Stimulated activated CD4-positive, alpha-beta T cell treated with anti-CD3 and anti-CD28 coated beads, Interleukin-12 subunit alpha, Interleukin-12 subunit beta, amount 100 ng/mL, for 4 hours (primary cell): ENCODE measurements around the gene KLK14.

ENCODE experiments used
- DNase-seq: peaks from one replicate; pipeline ENCODE4 v3.0.0-alpha.2; 2020

Gene KLK14, protein sequence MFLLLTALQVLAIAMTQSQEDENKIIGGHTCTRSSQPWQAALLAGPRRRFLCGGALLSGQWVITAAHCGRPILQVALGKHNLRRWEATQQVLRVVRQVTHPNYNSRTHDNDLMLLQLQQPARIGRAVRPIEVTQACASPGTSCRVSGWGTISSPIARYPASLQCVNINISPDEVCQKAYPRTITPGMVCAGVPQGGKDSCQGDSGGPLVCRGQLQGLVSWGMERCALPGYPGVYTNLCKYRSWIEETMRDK

DNA sequence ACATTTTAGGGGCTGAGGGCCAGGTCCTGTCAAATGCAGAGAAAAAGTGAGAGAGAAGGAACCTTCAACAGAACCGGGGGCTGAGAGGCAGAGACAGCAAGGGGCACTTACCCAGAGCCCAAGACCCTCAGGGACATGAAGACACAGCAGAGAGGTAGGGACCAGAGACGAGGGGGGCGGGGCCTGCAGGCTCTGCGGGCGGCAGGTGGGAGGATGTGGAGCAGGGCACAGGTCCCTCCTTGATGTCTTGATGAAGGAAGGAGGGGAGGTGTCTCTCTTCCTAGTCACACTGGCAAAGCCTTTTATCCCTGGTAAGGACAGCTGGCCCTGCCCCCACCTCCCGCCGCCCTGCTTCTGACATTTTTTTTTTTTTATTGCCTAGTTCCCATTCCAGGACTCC is at the start of gene KLK14:
Gene KLK14 (minus strand): TSS at position 277 of the 400 bp plus-strand sequence. CDS start 273 bp downstream, at position 4.
- DNase-seq, result no peak

DNA sequence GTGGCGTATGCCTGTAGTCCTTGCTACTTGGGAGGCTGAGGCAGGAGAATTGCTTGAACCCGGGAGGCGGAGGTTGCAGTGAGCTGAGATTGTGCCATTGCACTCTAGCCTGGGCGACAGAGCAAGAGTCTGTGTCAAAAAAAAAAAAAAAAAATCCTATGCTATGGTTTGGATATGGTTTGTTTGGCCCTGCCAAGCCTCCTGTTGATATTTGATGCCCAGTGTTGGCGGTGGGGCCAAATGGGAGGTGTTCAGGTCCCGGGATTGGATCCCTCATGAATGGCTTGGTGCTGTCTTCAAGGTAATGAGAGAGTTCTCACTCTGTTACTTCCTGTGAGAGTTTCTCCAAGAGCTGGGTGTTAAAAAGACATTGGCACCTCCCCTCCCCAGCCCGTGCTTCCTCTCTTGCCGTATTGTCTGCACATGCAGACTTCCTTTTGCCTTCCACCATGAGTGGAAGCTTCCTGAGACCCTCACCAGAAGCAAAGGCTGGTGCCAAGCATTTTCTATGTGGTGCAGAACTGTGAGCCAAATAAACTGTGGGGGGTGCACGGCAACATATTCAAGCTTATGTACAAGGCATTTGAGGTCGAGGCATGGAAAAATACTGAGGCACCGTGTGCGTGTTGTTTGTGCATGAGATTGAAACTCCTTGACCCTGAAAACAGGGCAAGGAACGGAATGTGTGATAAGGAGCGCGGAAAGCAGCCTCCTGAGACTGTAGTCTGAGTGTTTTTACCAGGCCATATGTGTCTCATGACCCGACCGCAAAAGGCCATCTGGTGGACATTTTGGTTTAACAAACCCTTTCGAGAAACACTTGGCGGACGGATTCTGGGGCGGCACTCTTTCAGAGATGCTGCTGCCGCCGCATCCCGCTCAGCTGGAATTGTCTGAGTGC is 49.3 kb upstream of the KLK14 start:
- no peak for DNase-seq

- DNase-seq, result no peak
Measured at GRCh38 chr19:51129716-51130115, 47.0 kb upstream of the KLK14 start.

DNA sequence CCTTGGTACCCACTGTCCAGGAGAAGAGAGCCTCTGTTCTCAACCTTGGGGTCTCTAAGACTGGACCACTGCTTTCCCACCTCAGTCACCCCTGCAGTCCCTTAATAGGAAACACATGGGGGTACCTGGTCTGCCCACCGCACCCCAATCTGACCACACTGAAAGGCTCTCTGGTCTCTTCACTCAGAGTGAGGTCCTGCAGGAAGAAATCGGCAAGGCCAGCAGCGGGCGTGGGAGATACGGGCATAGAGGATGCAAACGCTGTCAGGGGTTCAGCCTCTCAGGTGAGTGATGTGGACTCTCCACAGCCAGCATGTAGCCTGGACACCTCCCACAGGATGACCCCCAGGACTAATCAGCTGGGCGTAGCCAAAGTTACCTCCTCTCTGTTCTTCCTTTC is 45.5 kb upstream of the KLK14 start:
- DNase-seq, result no peak

DNA sequence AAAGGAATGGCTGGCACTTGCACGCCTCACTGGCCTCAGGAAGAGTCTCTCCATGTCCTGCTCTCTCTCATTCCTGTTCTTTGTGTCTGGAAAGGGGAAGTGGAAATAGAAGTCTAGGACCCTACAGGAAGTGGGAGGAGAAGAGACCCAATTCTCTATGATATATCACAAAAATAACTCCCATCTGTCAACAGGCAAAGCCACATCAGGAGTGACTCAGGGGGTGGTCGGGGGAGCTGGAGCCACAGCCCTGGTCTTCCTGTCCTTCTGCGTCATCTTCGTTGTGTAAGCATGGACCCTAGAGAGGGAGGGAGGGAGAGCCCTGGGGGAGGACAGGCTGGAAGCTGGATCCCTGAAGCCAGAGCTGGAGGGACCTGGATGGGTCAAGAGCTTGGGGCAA is 45.1 kb upstream of the KLK14 start:
- DNase-seq, result no peak

DNA sequence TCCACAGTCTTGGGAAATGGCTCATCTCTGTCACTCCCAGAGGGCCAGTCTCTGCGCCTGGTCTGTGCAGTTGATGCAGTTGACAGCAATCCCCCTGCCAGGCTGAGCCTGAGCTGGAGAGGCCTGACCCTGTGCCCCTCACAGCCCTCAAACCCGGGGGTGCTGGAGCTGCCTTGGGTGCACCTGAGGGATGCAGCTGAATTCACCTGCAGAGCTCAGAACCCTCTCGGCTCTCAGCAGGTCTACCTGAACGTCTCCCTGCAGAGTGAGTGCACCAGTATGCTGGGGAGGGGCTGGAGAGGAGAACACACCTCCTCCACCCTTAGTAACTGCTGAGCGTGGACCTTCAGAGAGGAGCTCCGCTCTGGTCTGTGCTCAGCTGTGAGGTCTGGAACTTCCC is 44.3 kb upstream of the KLK14 start:
- DNase-seq, result no peak

DNA sequence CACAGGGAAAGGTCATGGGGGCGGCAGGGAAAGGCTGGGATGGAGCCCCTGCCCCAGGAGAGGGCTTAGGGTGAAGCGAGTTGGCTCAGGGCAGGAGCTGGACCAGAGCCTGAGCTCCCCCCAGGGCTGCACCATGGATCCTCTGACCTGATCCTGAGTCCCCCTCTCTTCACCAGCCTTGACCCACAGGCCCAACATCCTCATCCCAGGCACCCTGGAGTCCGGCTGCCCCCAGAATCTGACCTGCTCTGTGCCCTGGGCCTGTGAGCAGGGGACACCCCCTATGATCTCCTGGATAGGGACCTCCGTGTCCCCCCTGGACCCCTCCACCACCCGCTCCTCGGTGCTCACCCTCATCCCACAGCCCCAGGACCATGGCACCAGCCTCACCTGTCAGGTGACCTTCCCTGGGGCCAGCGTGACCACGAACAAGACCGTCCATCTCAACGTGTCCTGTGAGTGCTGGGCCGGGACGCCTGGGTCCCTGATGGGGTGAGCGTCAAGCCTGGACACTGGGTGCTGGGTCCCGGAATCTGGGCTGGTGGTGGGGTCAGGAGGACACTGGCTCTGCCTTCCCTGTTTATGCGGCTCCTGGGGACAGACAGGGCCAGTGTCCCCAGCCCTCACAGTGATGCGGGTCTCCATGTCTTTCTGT is 42.9 kb upstream of the KLK14 start:
- DNase-seq, result no peak

GRCh38 chr19:51124729-51125128 is 42.0 kb upstream of the KLK14 start, which contains the start of gene SIGLEC9:
SIGLEC9 (plus strand) TSS chr19:51124906; CDS start chr19:51124975, 69 bp downstream.
- no peak for DNase-seq

DNA sequence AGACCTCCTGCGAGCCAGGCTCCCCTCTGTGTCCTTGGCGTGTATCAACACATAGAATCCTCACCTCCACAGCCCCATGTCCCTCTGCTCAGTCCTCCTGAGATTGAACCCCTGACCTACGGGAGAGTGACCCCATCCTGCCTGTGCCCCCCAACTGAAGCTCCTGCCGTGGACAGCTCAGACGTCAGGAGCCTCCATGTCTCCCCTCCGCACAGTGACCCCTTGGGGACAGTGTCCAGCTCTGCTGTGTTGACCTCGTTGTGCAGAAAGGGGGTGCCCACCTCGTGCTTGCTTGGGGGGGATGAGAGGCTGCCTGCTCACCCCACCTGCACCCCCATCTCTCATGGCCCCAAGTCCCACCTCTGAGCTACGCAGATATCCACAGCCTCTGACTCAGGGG is 41.5 kb upstream of the KLK14 start:
- no peak for DNase-seq

GRCh38 chr19:51123802-51124201 is 41.1 kb upstream of the KLK14 start:
- DNase-seq, result no peak

DNA sequence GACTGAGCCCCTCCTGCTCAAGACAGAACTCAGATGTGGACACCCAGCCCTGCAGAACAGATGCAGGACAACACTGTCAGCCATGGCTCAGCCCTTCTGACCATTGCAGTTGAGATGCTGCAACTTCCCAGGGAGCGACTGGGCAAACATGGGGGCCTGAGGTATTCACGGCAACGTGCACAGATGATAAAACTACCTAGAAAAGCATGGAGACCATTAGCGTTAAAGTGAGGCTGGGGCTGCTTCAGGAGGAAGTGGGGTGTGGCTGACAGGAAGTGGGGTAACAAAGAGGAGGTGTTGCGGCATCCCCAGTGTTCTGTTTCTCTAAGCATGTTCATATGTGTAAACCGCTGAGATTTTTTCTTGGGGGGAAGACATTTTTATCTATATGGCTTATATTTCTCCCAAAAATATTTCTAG is 40.7 kb upstream of the KLK14 start:
- DNase-seq, result no peak

- DNase-seq, result no peak
Measured at GRCh38 chr19:51122112-51122981, 39.7 kb upstream of the KLK14 start.

- DNase-seq, result no peak
Measured at GRCh38 chr19:51121257-51121656, 38.6 kb upstream of the KLK14 start.

- no peak for DNase-seq
Measured at GRCh38 chr19:51120160-51120559, 37.5 kb upstream of the KLK14 start.

- DNase-seq, result no peak
Measured at GRCh38 chr19:51119611-51120010, 36.9 kb upstream of the KLK14 start.

DNA sequence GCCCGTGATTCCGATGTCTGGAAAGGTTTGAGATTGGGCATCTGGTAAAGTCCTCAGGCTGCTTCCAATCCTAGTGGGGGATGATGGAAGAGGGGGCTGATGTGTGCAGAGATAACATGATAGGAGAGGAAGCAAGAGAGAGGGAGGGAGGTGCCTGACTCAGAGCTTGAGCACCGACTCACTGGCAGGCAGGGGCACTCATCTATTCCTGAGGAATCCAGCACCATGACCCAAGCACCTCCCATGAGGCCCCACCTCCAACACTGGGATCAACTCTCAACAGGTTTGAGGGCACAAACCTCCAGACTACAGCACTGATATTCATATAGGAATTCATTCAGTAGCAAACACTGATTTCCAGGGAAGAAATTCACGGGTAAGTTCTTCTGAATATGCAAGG is 36.4 kb upstream of the KLK14 start:
- DNase-seq, result no peak

- DNase-seq, result no peak
Measured at GRCh38 chr19:51116736-51117286, 34.1 kb upstream of the KLK14 start.

- no peak for DNase-seq
Measured at GRCh38 chr19:51114087-51114729, 31.5 kb upstream of the KLK14 start.

DNA sequence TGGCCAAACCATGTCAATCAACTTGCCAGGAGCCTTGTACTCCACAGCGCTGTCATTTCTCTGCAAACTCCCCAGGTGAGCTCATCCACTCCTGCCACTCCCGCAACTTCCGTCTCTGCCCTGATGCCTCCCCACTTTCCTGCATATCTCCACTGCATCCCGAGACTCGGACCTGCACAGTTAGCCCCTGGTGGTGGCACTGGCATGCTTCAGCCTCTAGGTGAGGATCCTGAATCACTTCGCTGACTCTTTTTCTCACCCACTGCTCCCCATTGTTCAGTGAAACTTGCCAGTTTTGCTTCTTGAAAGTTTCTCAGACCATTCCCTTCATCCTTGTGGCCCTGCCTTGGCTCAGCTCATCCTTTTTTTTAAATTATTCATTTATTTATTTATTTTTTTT is 28.9 kb upstream of the KLK14 start:
- no peak for DNase-seq

- no peak for DNase-seq
Measured at GRCh38 chr19:51110666-51110971, 27.9 kb upstream of the KLK14 start.

GRCh38 chr19:51108805-51109146 is 26.1 kb upstream of the KLK14 start:
- DNase-seq, result no peak
